ENCODE measurements around the gene SLC1A7. TPM values are rescaled to one million over a fixed set of nuclear protein-coding genes. Genes with fewer than 3 reads are reported as not detected.

SLC1A7 gene
- total RNA-seq, 1 donor from 2014 or later: not detected

DNA sequence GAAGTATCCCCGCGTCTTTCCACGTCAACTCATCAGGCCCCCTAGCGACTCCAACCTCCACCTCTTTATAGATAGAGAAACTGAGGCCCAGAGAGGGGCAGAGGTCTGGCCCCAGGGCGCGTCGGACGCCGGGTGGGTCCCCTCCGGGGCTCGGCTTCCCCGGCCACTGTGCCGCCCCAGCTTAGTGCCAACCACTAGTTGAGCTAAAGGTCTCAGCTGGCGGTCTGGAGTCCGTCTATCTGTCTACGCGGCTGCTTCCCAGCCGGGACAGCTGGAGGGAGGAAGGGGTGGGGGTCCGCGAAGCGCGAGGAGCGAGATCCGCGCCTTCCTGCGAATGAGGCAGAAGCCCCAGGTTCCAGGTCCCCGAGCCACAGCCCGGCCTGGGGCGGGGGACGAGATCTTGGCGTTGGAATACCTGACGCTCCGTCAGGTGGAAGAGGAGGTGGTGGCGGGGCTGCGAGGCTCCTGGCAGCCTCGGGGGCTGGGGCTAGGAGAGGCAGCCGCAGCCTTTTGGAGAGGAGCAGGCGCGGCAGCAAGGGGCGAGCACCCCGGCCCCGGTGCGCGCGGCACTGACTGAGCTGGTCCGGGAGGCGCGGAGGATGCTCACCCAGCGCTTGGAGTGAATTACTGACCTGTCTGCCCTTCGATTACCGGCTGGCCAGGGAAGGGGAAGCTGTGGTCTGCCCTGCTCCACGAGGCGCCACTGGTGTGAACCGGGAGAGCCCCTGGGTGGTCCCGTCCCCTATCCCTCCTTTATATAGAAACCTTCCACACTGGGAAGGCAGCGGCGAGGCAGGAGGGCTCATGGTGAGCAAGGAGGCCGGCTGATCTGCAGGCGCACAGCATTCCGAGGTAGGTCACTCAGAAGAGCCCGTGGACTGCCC, 79.5 kb downstream of the SLC1A7 start:
- intact Hi-C loops (cut with micrococcal nuclease): no loop called here

DNA sequence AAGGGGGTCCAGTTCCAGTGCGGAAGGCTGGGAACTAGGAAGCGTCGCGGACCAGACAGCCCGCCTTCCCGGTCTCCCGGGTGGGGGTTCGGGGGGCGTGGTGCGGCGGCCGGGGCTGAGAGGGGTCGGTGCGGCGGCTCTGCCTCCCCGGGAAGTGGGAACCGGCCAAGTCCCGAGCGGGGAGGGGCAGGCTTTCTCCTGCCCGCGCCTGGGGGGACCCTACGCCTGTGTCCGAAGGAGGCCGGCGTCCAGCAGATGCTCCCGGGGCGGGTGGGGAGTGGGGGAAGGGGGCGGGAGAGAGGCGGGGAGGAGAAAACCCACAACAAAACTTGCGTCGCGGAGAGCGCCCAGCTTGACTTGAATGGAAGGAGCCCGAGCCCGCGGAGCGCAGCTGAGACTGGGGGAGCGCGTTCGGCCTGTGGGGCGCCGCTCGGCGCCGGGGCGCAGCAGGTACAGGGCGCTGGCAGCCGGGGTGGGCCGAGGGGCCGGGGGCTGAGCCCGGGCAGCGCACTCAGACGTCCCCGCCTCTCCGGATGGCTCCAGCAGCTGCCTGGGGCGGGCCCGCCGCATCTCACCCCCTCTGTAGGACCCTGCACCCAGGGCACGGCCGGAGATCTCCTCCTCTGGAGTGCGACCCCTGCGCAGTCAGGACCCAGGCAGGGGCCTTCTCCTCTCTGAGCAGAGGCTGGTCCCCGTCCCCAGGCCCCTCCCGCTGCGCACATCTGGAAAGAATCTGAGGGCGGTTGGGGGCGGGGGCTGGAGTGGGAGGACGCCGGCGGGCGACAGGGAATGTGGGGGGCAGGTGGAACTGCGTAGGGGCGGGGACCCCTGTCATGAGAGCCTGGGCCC, 80.4 kb downstream of the SLC1A7 start, which contains the start of gene PODN:
Gene PODN, plus strand, starts transcription at position 355 of the 849 bp plus-strand sequence. CDS start 7,643 bp downstream, outside the sequence.
- intact Hi-C loops (cut with micrococcal nuclease): no loop called here

DNA sequence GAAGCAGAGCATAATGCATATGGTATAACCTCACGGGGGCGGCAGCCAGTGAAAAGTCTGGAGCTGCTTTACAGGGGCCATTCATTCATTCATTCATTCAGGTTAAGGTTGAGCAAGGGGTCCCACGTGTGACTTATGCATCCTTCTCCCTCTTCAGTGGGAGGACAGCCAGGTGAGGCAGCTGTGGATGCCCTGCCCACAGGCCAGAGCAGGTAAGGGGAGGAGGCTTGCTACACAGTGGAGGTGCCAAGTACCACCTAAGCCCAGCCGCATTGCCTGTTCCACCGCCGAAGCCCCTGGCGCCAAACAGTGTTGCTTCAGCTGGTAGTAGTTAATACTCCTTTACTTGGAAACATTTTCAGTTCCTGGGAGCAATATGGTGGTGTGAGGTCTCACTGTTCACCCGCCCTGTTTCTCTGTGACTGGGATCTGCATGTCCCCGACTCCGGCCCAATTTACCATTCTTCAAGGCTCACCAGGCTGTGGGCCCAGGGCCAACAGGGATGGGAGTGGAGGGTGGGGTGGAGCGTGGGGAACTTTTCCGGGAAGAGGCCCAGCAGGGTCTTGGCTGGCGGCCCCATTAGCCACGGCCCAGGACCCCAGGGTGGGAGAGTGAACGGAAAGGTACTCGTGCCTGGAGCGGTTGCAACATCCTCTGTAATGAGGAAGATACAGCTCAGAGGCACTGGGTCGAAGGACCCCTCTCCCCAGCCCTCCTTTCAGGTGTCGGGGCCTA, 81.1 kb downstream of the SLC1A7 start:
- intact Hi-C loops (cut with micrococcal nuclease): no loop called here

DNA sequence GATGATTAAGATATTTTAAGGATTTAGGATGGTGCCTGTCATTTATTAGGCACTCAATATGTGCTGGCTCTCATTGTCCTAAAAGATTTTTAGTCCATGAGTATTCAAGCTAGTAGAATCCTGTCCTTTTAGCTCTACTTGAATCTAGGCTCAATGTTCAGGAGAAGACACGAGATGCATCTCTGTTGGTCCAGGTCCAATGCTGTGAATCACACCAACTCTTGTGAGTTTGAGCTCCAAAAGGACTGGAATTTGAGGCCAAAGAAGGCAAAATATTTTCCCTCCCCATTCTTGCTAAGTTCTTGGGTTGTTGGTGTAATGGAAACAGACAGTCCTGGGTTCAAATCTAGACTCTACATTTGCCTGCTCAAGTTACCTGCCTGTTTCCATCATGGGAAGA, 81.9 kb downstream of the SLC1A7 start:
- intact Hi-C loops (cut with micrococcal nuclease): no loop called here

DNA sequence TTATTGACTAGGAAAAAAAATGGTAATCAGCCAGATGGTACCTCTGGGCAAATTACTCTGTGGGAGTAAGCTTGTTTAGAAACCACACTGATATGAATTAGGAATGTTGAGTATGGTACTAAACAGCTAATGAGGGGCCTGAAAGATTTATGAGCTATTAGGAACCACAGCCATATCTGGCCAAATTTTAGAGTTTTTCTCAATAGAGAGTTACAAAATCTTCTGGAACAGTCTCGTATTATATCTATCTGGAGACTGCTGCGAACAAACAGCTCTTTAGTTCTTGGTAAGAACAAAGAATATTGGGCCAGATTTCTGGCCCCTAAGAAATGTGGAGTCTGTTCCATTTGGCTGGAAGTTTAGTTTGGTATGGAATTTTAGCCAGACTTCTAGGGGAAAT, 85.3 kb downstream of the SLC1A7 start:
- intact Hi-C loops (cut with micrococcal nuclease): no loop called here

DNA sequence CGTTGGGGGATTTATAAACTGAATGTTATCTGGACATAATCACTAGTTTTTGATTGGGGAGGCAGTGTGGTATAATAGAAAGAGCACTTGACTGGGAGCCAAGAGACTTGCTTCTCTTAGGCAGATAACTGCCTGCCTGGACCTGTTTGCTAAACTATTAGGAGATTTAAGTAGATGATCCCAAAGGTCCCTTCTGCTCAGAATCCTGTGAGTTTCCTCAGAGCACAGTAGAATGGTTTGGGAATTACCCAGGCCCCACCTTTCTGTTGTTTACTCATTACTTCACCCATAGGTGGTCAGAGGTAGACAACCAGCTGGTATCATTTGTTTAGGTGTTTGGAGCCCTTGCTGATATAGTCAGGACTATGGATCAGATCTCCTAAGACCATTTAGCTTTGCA, 90.8 kb downstream of the SLC1A7 start:
- intact Hi-C loops (cut with micrococcal nuclease): no loop called here

DNA sequence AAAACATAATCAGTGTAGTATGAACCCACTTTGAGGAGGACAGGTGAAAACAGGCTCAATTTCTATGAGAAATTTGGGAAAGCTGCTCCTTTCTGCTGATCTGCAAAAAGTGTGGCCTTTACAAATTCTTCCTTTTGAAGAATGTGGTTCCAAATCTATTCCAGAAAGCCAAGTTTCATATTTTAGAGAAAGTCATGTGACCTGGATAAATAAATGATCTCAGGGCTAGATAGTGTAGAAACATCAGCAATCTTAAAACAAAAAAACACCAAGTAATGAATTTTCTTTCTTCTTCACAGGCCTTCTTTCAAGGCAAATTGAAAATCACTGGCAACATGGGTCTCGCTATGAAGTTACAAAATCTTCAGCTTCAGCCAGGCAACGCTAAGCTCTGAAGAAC, 92.1 kb downstream of the SLC1A7 start:
- intact Hi-C loops (cut with micrococcal nuclease): no loop called here

DNA sequence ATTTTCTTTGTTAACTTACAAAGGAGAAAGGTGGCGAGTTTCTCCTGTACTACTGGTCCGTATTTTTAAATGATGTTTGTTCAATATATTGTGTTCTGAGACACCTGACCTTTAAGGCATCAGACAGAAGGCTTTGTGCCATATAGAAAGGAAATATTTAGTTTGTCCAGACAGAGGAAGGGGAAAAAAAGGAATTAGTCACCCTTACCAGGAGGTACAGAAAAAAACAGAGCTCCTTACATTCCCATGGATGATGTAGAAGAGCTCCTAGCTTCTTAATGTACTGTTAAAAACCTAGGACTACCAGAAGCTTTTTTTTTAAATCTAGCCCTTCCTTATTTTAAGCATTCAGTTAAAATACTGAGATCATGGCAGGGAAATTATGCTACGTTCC, 92.9 kb downstream of the SLC1A7 start:
- intact Hi-C loops (cut with micrococcal nuclease): no loop called here

DNA sequence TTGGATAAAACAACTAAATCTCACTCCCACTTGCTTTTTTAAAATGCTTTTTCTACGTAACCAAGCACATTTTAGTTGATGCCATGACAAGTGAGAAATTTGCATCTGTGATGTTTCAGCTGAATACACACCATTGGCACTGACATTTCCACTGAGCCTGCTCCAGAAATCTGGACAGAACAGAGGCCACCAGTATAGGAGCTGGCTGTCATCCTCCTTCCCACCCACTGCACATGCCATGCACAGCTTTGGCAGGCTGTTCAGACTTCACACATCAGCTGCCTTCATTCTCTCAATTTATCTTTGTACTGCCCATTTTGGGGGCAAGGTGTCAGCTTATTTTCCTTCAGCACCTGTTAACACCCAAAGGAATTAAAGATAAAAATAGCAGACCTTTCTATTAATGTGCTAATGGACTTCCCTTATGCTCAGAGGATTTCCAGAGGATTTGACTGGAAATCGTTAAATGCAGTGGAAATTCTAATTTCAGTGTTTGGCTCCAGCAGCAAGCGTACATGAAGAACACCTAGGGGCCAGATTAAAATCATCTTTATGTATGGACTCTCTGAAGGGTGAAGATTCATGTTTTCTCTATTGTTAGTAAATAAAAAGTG, 93.4 kb downstream of the SLC1A7 start:
- intact Hi-C loops (cut with micrococcal nuclease): no loop called here

DNA sequence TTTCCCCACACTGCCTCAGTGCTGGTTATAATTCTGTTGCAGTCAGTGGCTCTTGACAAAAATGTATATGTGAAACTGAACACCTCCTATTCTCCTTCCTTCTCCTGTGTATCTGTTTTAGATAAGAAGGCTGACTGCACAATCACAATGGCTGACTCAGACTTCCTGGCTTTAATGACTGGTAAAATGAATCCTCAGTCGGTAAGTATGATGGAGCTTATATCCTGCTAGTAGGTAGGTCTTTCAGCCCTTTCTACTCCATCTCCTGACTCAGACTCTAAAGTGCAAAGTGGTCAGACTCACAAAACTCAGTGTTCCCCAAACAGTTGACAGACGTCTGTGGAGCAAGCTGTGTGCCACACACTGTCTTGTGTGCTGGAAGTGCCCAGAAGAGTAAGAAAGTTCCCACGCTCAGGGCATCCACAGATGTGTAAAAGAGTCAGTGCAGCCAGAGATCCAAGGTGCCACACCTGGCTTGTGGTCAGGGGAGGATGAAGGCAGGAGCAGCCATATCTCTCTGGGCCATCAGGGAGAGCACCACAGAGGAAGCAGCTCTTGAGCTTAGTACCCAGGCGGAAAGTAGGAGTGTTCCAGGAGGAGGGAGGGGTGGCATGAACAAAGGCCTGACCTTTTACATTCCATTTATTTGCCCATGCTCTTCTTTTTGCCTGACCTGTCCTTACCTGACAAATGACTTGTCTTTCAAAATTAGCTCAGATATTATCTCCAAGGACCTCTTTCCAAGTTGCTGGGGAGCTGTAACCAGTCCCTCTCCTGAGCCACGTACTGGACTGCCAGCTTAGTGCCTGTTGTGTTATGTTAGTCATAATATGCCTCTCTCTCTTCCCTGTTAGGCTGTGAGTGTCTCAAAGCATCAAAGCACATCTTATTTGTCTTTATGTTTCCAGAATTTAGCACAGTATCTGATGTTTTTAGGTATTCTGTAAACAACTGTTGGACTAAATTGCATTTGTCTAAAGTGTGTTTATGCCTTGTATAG, 94.4 kb downstream of the SLC1A7 start:
- intact Hi-C loops (cut with micrococcal nuclease): no loop called here

DNA sequence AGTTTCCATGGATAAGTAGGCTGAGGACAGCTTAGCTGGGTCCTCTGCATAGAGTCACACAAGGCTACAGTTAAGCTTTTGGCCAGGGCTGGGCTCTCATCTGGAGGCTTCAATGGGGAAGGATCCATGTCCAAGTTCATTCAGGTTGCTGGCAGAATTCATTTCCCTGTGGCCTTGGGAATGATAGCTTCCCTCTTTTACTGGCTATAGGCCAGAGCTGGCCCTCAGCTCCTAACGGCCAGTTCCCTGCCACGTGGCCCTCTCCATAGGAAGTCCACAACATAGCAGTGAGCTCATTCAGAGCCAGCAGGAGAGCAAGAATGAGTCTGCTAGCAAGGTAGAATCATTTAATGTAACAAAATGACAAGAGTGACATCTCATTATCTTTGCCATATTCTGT, 95.5 kb downstream of the SLC1A7 start:
- intact Hi-C loops (cut with micrococcal nuclease): no loop called here

DNA sequence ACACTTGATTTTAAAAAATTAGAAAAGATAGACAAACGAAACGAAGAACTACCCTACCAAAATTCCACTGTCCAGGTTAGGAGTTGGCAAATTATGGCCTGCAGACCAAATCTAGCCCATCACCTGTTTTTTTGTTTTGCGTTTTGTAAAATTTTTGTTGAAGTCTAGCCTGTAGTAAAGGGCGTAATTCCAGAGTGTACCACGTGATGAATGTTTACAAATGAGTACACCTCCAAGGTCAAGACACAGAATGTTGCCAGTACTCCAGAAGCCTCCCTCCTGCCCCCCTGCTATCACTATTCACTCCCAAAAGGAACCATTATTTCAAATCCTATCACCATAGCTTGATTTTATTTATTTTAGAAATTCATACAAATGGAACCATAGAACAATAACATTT, 97.5 kb downstream of the SLC1A7 start:
- intact Hi-C loops (cut with micrococcal nuclease): no loop called here

DNA sequence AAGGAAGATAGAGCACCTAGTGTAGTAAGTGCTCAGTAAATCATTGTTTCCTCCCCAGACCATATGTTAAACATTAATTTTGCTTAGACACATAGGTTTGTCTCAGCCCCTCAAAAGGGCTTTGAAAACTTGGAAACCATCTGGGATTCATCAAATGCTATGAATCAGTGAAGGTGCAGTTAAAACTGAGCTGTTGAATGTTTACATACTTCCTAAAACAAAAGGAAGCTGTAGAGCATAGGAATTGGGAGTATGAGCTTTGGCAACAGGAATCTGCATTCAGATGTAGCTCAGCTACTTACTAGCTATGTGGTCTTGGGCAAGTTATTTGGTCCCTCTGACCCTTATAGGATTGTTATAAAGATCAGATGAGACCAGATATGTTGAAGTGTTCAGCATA, 99.2 kb downstream of the SLC1A7 start:
- intact Hi-C loops (cut with micrococcal nuclease): no loop called here

DNA sequence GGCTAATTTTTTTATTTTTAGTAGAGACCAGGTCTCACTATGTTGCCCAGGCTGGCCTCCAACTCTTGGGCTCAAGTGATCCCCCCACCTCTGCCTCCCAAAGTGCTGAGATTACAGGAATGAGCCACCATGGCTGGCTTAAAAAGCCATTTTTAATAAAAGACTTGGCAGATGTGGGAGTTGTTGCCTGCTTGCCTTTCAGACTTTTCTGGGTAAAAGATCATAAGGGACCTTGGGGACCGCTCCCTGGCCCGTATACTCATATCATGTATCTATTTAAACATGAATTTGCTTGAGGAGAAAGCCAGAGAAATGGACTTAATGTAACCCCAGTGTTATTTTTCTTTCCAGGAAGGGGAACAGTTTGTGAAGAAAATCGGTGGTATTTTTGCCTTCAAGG, 103.9 kb downstream of the SLC1A7 start:
- intact Hi-C loops (cut with micrococcal nuclease): no loop called here

Other genes with a start within 250 kb of the SLC1A7 start
- 66.4 and 74.1 TPM in 2 replicates for gene ECHDC2, start 220.9 kb downstream of the SLC1A7 start, total RNA-seq
- 82.5 and 95.6 TPM in 2 replicates for gene SCP2, start 215.4 kb downstream of the SLC1A7 start, total RNA-seq
- gene PODN, start 80.4 kb downstream of the SLC1A7 start, total RNA-seq: not detected in 2 replicates
- gene CPT2, start 54.2 kb upstream of the SLC1A7 start, total RNA-seq: 15.7 and 16.8 TPM in 2 replicates
- gene CZIB, start 78.0 kb upstream of the SLC1A7 start, total RNA-seq: 45.2 and 47.3 TPM in 2 replicates
- gene MAGOH, start 95.9 kb upstream of the SLC1A7 start, total RNA-seq: 71.7 and 72.5 TPM in 2 replicates
- gene LRP8, start 185.4 kb upstream of the SLC1A7 start, total RNA-seq: 57.9 and 64.8 TPM in 2 replicates

Data from T-helper 2 cell treated with Interferon-gamma antibody and Interleukin-4, amounts not matched to agents 100 ng/mL and 5 ng/mL, for 36 hours (primary cell).